ENCODE measurements around the gene IPO4. TPM values are rescaled to one million over a fixed set of nuclear protein-coding genes. Genes with fewer than 3 reads are reported as not detected.
A peak's percentile ranks its signal among the peaks of the same experiment; 100 is the strongest.

Gene IPO4
- total and polyA plus RNA-seq, 2 of the 13 experiments (the other 11 are each of a cell fraction or from before 2014, with no cell fraction given): 39.0 to 179 TPM

- peak; percentile 80 for TF ChIP-seq ZNF609 (CRISPR knock-in tag; IDR thresholded peaks at IDR 0.05; ENCODE audit: borderline replicate concordance)
- no peak; the same call in 1 of the 2 replicates for TF ChIP-seq SP140L (CRISPR knock-in tag; IDR thresholded peaks at IDR 0.05; ENCODE audit: borderline replicate concordance)
- TF ChIP-seq ZXDC (CRISPR knock-in tag; IDR thresholded peaks at IDR 0.05): no peak
- no peak for TF ChIP-seq ZNF615 (CRISPR knock-in tag; IDR thresholded peaks at IDR 0.05; ENCODE audit: borderline replicate concordance)
- TF ChIP-seq YEATS2 (CRISPR knock-in tag; IDR thresholded peaks at IDR 0.05; ENCODE audit: borderline replicate concordance): peak; percentile 87
- TF ChIP-seq ZNF264 (CRISPR knock-in tag; IDR thresholded peaks at IDR 0.05): 0 out of 2 replicates have a peak, but pooled peaks have one; percentile 43
- no peak for TF ChIP-seq ZUFSP (CRISPR knock-in tag; IDR thresholded peaks at IDR 0.05; ENCODE audit: borderline replicate concordance)
- peak; percentile 88; the same call in 1 of the 2 replicates for TF ChIP-seq AKNA (CRISPR knock-in tag; IDR thresholded peaks at IDR 0.05; ENCODE audit: borderline replicate concordance)
- no peak; the same call in none of the 2 replicates for TF ChIP-seq ZNF879 (CRISPR knock-in tag; IDR thresholded peaks at IDR 0.05)
- peak; percentile 81 for TF ChIP-seq JUN (CRISPR knock-in tag; IDR thresholded peaks at IDR 0.05)
- TF ChIP-seq ZNF124 (CRISPR knock-in tag; IDR thresholded peaks at IDR 0.05): no peak
- TF ChIP-seq PLSCR1 (CRISPR knock-in tag; IDR thresholded peaks at IDR 0.05; ENCODE audit: borderline replicate concordance): no peak
Measured at GRCh38 chr14:24141097-24141880, 47.3 kb downstream of the IPO4 start, which contains the start of gene EMC9 (continued).

Data from HepG2 (cell line).